Effector memory CD8-positive, alpha-beta T cell (primary cell): Measurements from ENCODE around the gene KCNMA1.
A peak's percentile ranks its signal among the peaks of the same experiment; 100 is the strongest.

Source experiments
- ATAC-seq: fragments of 150-1000 bp; cut with Tn5 transposase; replicated peaks from 2 replicates; pipeline ENCODE4 v1.10.0; 2021; ENCODE audit warnings: mild to moderate bottlenecking, moderate library complexity
- DNase-seq, 3 experiments: peaks; one replicate each; pipeline ENCODE4 v3.0.0; 2021
- H3K27ac Mint-ChIP-seq, 2 donors: one replicate each; pipeline ENCODE4 v1.8.0; 2022; ENCODE audit warnings: mild to moderate bottlenecking in 2 of 2, mixed read lengths in 2 of 2, moderate library complexity in 2 of 2
- H3K27me3 Mint-ChIP-seq, 2 donors: one replicate each; pipeline ENCODE4 v1.8.0; 2022; ENCODE audit warnings: mixed read lengths in 2 of 2
- H3K36me3 Mint-ChIP-seq: one replicate; pipeline ENCODE4 v1.8.0; 2022; ENCODE audit warnings: mild to moderate bottlenecking, moderate library complexity, mixed read lengths; ENCODE audit not compliant: insufficient read depth
- H3K4me1 Mint-ChIP-seq, 2 donors: one replicate each; pipeline ENCODE4 v1.8.0; 2022; ENCODE audit warnings: low read depth in 2 of 2, mixed read lengths in 2 of 2
- H3K4me3 Mint-ChIP-seq, 2 donors: one replicate each; pipeline ENCODE4 v1.8.0; 2022; ENCODE audit warnings: mild to moderate bottlenecking in 2 of 2, mixed read lengths in 2 of 2, moderate library complexity in 2 of 2
- H3K9me3 Mint-ChIP-seq, 2 donors: one replicate each; pipeline ENCODE4 v1.8.0; 2022; ENCODE audit warnings: mixed read lengths in 2 of 2

The KCNMA1 gene

DNA sequence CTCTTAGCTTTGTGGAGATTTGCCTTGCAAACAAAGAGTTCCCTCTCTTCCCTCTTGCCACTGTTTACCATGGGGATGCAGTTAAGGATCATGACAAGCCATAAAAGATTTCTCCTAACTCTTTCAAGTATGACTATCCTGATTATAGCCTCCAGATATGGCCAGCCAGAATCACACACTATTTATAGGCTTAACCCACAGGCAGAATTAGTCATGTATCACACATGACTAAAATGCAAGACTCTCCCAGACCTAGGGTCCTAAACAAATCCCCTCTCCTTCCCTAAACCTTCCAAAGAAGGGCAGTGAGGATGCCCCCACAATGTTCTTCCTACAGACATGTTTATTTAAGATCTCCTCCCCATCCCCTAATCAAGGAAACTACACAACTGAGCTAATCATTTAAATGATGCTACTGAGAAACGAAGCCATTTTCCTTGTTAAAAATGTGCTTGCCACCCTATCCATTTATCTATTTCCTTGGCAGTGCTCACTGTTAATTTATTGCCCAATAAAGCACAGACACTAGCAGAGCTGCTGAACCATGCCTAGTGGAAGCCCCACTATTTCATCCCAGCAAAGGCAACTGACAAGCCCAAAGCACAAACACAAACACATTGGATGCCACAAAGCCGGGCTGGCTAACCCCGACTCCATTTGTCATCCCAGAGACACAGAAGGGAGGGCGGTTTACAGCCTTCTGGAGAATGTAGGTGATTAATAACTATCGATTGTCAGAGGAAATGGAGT lies 363.4 kb downstream of the KCNMA1 start:
- H3K4me1 Mint-ChIP-seq: peaks cover 11 to 17% of the 10 kb centered on the region in 2 donors
- no peak overlapping the region for H3K4me3 Mint-ChIP-seq
- ATAC-seq: no peak
- no peaks in the 10 kb centered on the region for H3K9me3 Mint-ChIP-seq
- no peaks in the 10 kb centered on the region for H3K36me3 Mint-ChIP-seq
- H3K27ac Mint-ChIP-seq: no peak overlapping the region
- peaks cover 0 to 19% of the 10 kb centered on the region in 2 donors for H3K27me3 Mint-ChIP-seq
- DNase-seq: no peak

GRCh38 chr10:77269163-77269562 lies 368.4 kb downstream of the KCNMA1 start:
- H3K36me3 Mint-ChIP-seq: no peaks in the 10 kb centered on the region
- peaks cover 14 to 17% of the 10 kb centered on the region in 2 donors for H3K4me1 Mint-ChIP-seq
- H3K27ac Mint-ChIP-seq: no peak overlapping the region
- ATAC-seq (no peak), DNase-seq (no peak)
- no peak overlapping the region for H3K4me3 Mint-ChIP-seq
- H3K27me3 Mint-ChIP-seq: peaks cover 0 to 3% of the 10 kb centered on the region in 2 donors
- no peaks in the 10 kb centered on the region for H3K9me3 Mint-ChIP-seq

GRCh38 chr10:77268721-77269120 lies 368.9 kb downstream of the KCNMA1 start:
- Mint-ChIP-seq H3K36me3 (no peaks in the 10 kb centered on the region), H3K27me3 (no peaks in the 10 kb centered on the region), H3K4me1 (peaks cover 18 to 21% of the 10 kb centered on the region in 2 donors), H3K4me3 (no peak overlapping the region), H3K9me3 (no peaks in the 10 kb centered on the region), H3K27ac (no peak overlapping the region)
- DNase-seq: no peak
- ATAC-seq: no peak

DNA sequence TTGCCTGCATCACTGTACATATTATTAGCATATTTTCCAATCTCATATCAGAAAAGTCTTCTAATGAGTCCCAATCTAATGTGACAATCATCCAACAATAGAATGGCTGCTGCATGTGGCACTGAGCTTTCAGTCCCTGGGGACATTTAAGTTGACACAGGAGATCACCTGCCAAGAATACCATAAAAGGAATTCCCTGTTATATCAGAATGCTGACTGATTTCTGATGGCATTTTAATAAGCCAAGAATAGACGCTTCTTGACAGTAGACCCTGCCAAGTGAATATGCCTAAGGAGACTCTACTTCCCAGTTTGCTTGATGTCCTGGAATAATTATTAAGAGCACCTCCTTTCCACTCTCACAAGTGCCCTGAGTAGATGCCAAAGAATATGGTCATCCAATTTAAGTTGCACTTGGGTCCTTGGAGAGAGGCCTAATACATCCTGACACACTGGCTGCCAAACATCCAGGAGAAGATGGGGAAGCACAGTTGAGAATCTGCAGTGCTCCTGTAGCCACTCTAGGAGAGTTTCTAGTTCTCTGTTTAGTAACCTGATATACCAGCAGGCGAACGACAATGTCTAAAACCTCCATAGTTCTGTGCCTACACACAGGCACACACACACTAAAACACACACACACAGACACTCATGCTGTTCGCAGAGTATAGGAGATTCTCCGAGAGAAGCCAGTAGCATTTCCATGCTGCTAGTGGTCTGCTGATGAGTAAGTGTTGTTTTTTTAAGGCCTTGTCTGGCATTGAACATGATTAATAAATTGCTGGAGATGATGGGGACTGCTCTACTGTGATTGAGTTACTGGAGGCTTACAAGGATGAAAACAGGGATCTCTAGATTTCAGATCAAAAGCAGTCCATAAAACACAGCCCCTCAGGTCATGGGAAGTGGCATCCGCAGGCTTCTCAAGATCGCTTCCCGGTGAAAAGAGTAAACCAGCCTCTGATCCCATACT lies 369.6 kb downstream of the KCNMA1 start:
- Mint-ChIP-seq H3K27ac (no peak overlapping the region), H3K4me1 (peaks cover 26 to 29% of the 10 kb centered on the region in 2 donors), H3K27me3 (no peaks in the 10 kb centered on the region), H3K36me3 (no peaks in the 10 kb centered on the region), H3K9me3 (no peaks in the 10 kb centered on the region), H3K4me3 (no peak overlapping the region)
- DNase-seq (no peak), ATAC-seq (no peak)

- Mint-ChIP-seq H3K27ac (peak overlapping the region in 1 of 2 donors; percentile 35), H3K27me3 (no peaks in the 10 kb centered on the region), H3K36me3 (no peaks in the 10 kb centered on the region), H3K4me1 (peaks cover 23 to 30% of the 10 kb centered on the region in 2 donors), H3K9me3 (no peaks in the 10 kb centered on the region), H3K4me3 (no peak overlapping the region)
- no peak for ATAC-seq
- no peak for DNase-seq
These were observed 371.4 kb downstream of the KCNMA1 start for GRCh38 chr10:77266242-77266641.

DNA sequence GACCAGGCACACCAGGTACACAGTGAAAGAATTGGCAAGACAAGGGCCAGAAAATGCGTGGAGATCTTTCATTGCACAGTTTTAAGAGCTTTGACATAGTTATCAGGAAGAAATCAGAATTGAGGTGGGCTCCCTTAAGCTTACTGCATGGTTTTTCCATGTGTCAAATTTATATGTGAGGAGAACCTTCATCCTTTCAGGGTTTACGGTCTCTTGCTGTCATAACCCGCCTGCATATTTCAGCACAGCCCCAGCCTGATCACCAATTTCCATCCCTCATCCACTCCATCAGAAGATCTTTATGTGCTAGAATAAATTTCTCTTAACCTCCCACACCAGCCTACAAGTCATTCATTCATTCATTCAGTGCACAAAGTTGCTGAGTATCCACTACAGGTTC lies 373.1 kb downstream of the KCNMA1 start:
- peaks cover 23 to 37% of the 10 kb centered on the region in 2 donors for H3K4me1 Mint-ChIP-seq
- no peaks in the 10 kb centered on the region for H3K36me3 Mint-ChIP-seq
- no peaks in the 10 kb centered on the region for H3K9me3 Mint-ChIP-seq
- ATAC-seq: no peak
- peak overlapping the region; percentile 70 to 72 for H3K4me3 Mint-ChIP-seq
- no peaks in the 10 kb centered on the region for H3K27me3 Mint-ChIP-seq
- DNase-seq: no peak
- H3K27ac Mint-ChIP-seq: peak overlapping the region; percentile 74 to 83

DNA sequence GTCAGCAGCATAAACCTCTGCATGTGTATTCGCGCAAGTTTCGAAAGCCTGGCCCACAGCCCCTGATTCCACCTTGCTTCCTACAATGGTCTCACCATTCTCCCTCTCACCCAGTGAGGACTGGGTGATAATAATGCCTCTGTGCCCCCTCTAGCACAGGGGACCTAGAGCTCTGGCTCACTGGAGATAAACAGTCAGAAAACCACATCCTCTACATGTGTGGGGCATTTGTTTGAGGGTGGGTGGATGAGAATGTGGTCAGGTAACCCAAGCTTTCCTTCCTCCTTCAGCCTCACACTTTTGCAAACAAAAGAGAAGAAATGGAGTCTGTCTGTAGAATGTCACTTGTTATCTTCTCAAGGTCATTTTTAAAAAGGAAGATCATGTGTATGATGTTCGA lies 373.5 kb downstream of the KCNMA1 start:
- Mint-ChIP-seq H3K4me1 (peaks cover 23 to 37% of the 10 kb centered on the region in 2 donors), H3K4me3 (peak overlapping the region; percentile 70 to 72), H3K36me3 (no peaks in the 10 kb centered on the region), H3K27me3 (no peaks in the 10 kb centered on the region), H3K27ac (peak overlapping the region; percentile 74 to 83), H3K9me3 (no peaks in the 10 kb centered on the region)
- DNase-seq: peak in 2 of 3 experiments; percentile 4 to 33
- peak; percentile 97 for ATAC-seq

DNA sequence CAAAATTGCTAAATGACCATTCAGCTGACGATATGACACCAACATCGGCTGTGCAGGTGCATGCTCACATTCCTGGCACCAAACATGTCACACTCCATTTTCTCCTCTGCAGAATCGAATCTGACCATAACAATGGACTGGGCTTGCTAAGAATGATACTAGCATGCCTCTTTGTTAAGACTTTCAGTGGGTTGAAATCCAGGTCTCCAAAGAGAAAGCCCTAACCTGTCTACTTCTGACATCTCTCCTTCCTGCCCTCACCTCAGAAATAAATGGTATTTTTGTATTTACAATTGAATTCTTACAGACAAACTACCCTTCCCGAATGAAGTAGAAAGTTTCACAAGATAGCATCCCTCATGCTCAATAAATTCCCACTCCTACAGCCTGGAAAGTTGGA lies 373.9 kb downstream of the KCNMA1 start:
- DNase-seq (no peak), ATAC-seq (no peak)
- Mint-ChIP-seq H3K27me3 (no peaks in the 10 kb centered on the region), H3K36me3 (no peaks in the 10 kb centered on the region), H3K4me1 (peaks cover 23 to 37% of the 10 kb centered on the region in 2 donors), H3K27ac (peak overlapping the region; percentile 74 to 83), H3K4me3 (peak overlapping the region; percentile 70 to 72), H3K9me3 (no peaks in the 10 kb centered on the region)

DNA sequence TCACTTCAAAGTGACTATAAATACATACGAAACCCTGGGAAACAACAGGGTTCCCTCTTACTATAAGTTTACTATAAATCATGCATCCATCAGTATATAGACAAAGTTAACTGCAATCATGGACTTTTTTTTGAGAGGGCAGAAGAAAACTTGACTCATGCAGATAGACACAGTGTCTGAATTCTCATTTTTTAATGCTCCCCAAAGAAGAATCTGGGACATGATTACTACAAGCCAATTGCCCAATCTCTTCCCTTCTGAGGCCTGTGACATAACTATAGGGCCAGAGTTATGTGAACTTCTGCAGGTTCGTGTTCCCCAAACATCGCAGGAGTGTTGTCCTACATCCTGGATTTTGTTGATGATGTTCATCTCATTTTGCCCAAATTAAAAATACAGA lies 376.5 kb downstream of the KCNMA1 start:
- Mint-ChIP-seq H3K4me3 (no peak overlapping the region), H3K9me3 (peaks cover 0 to 2% of the 10 kb centered on the region in 2 donors), H3K27me3 (no peaks in the 10 kb centered on the region), H3K4me1 (peaks cover 23 to 34% of the 10 kb centered on the region in 2 donors), H3K36me3 (no peaks in the 10 kb centered on the region), H3K27ac (no peak overlapping the region)
- ATAC-seq (no peak), DNase-seq (no peak)

DNA sequence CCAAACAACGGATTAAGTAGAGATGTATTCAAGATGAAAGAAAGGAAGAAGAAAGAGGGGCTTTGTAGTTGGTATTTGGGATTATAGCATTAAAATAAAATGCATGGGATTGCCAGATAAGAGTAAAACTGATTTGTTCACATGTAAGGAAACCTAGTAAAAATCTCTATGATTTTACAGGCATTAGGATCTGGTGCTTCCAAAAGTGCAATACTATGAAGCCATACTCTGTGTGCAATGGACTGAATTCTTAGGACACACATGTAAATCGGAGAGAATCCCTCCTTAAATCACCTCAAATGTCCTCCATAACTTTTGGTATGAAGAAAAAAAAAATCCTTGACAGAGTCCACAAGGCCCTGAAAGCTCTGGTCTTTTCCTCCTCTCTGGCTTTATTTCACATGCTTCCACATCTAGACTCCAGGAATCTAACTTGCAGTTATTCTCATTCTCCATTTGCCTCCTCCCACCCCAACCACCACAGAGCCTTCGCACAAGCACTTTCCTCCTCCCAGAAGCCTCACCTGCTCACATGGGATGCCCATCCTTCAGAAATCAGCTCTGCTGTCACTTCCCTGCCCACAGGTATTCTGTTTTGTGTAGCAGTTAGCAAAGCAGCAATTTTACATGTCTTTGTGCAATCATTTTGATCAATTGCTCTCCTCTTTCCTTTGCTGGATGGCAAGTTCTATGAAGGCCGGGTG lies 378.3 kb downstream of the KCNMA1 start:
- Mint-ChIP-seq H3K4me1 (peaks cover 18 to 26% of the 10 kb centered on the region in 2 donors), H3K9me3 (peaks cover 0 to 2% of the 10 kb centered on the region in 2 donors), H3K36me3 (no peaks in the 10 kb centered on the region), H3K27me3 (no peaks in the 10 kb centered on the region), H3K27ac (peak overlapping the region in 1 of 2 donors; percentile 29), H3K4me3 (no peak overlapping the region)
- ATAC-seq: no peak
- no peak for DNase-seq

DNA sequence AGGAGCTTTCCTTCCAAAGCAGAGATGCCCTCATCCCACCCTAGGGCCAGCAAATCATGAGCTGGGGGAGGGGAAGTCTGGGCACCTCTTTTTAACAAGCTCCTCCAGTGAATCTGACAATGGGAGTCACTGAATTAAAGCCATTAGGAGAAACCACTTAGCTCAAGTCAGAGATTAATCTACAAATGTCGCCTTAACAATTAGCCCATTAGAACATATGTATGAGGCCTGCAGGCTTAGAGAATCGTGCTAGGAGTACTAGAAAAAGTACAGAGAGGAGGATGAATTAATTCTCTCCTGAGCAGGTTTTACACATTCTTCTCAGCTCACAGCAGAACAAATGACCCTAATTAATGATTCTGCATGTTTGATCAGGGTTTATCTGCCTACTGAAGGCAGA lies 381.3 kb downstream of the KCNMA1 start:
- Mint-ChIP-seq H3K36me3 (no peaks in the 10 kb centered on the region), H3K4me1 (peaks cover 15 to 17% of the 10 kb centered on the region in 2 donors), H3K9me3 (peaks cover 0 to 2% of the 10 kb centered on the region in 2 donors), H3K27me3 (no peaks in the 10 kb centered on the region), H3K4me3 (no peak overlapping the region), H3K27ac (no peak overlapping the region)
- ATAC-seq: no peak
- DNase-seq: no peak

GRCh38 chr10:77253556-77254064 lies 384.0 kb downstream of the KCNMA1 start:
- no peaks in the 10 kb centered on the region for H3K36me3 Mint-ChIP-seq
- ATAC-seq (no peak), DNase-seq (no peak)
- H3K4me1 Mint-ChIP-seq: peaks cover 10 to 15% of the 10 kb centered on the region in 2 donors
- H3K4me3 Mint-ChIP-seq: no peak overlapping the region
- no peaks in the 10 kb centered on the region for H3K27me3 Mint-ChIP-seq
- H3K27ac Mint-ChIP-seq: peak overlapping the region in 1 of 2 donors; percentile 46
- peaks cover 0 to 2% of the 10 kb centered on the region in 2 donors for H3K9me3 Mint-ChIP-seq

DNA sequence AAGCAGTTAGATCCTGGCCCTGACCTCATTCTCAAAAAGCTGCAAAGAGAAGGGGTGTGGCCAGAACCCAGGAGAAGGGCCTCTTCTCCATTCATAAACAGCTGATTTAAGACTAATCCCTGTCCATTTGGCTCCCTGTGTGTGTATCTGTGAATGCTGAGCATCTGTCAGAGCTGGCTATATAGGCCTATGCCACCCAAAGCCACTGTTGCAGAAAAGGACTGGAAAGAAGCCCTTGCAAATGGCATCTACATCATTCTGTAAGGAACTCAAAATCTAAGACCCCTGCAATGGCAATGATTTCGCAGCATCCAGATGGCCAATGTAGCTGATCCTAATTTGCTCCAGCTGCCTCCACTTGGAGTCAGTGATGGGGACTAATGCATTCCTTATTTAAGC lies 384.5 kb downstream of the KCNMA1 start:
- ATAC-seq: no peak
- peaks cover 0 to 2% of the 10 kb centered on the region in 2 donors for H3K9me3 Mint-ChIP-seq

More for the DNA sequence above, 384.5 kb downstream of the KCNMA1 start:
- Mint-ChIP-seq H3K27ac (peak overlapping the region; percentile 54 to 89), H3K4me1 (peaks cover 10 to 15% of the 10 kb centered on the region in 2 donors), H3K27me3 (no peaks in the 10 kb centered on the region), H3K4me3 (no peak overlapping the region), H3K36me3 (no peaks in the 10 kb centered on the region)
- DNase-seq: no peak
